Liver (tissue), 10 donors: ENCODE measurements around the gene TRIM4. TPM values are rescaled to one million over a fixed set of nuclear protein-coding genes. Genes with fewer than 3 reads are reported as not detected.

Source experiments
- DNase-seq: peaks from one replicate; pipeline ENCODE4 v3.0.0-alpha.2; 2017; ENCODE audit warnings: low spot score
- H3K27ac ChIP-seq, 2 donors: one replicate each; pipeline ENCODE4 v1.7.0; 2013; ENCODE audit warnings: inconsistent platforms in 2 of 2, low read length in 2 of 2, control low read depth in 1 of 2, low read depth in 1 of 2, mild to moderate bottlenecking in 1 of 2
- H3K27me3 ChIP-seq, 4 donors: one replicate each; pipeline versions ENCODE4 v1.6.1 to v1.7.0; 2013; ENCODE audit warnings: low read length in 3 of 4, inconsistent platforms in 1 of 4, mild to moderate bottlenecking in 1 of 4, moderate library complexity in 1 of 4; ENCODE audit not compliant: control insufficient read depth in 4 of 4, insufficient read depth in 4 of 4
- H3K36me3 ChIP-seq, 4 donors: one replicate each; pipeline versions ENCODE4 v1.6.1 to v1.7.0; 2013; ENCODE audit warnings: low read length in 3 of 4, mild to moderate bottlenecking in 3 of 4, low read depth in 1 of 4, moderate library complexity in 1 of 4; ENCODE audit not compliant: control insufficient read depth in 4 of 4, insufficient read depth in 3 of 4
- H3K4me1 ChIP-seq, 4 donors: one replicate each; pipeline versions ENCODE4 v1.6.1 to v1.7.0; 2013; ENCODE audit warnings: low read length in 3 of 4, mild to moderate bottlenecking in 3 of 4, moderate library complexity in 1 of 4; ENCODE audit not compliant: control insufficient read depth in 4 of 4, insufficient read depth in 4 of 4
- H3K4me3 ChIP-seq, 3 donors: one replicate each; pipeline versions ENCODE4 v1.6.1 to v1.7.0; 2013; ENCODE audit warnings: low read length in 3 of 3, control low read depth in 1 of 3, low read depth in 1 of 3, mild to moderate bottlenecking in 1 of 3
- H3K9ac ChIP-seq, 2 donors: one replicate each; pipeline ENCODE4 v1.7.0; 2013; ENCODE audit warnings: low read length in 2 of 2, mild to moderate bottlenecking in 2 of 2, moderate library complexity in 2 of 2, control low read depth in 1 of 2, low read depth in 1 of 2
- H3K9me3 ChIP-seq, 4 donors: one replicate each; pipeline versions ENCODE4 v1.6.1 to v1.7.0; 2013; ENCODE audit warnings: low read length in 3 of 4; ENCODE audit not compliant: control insufficient read depth in 4 of 4
- ATF3 ChIP-seq: IDR thresholded peaks from 2 replicates; pipeline ENCODE4 v1.6.1; 2016; ENCODE audit warnings: antibody characterized with exemption
- CTCF ChIP-seq: fragments of 150-350 bp; IDR thresholded peaks from 2 replicates; pipeline ENCODE4 v1.5.1; 2017; ENCODE audit warnings: improper control_type of control experiment, low read depth, low read length; ENCODE audit not compliant: missing input control
- EGR1 ChIP-seq, 2 donors: IDR thresholded peaks; 2 replicates each; pipeline ENCODE4 v1.6.1; 2016 to 2018; ENCODE audit warnings: antibody characterized with exemption in 2 of 2, low read depth in 2 of 2
- FOXA1 ChIP-seq: IDR thresholded peaks from 2 replicates; pipeline ENCODE4 v1.6.1; 2016; ENCODE audit warnings: antibody characterized with exemption
- FOXA2 ChIP-seq: IDR thresholded peaks from 2 replicates; pipeline ENCODE4 v1.6.1; 2016; ENCODE audit warnings: antibody characterized with exemption
- GABPA ChIP-seq, 2 donors: IDR thresholded peaks in 1 of 2; conservative IDR thresholded peaks in 1 of 2; 2 replicates each; pipeline ENCODE4 v1.6.1; 2016; ENCODE audit warnings: antibody characterized with exemption in 2 of 2, mild to moderate bottlenecking in 1 of 2, moderate library complexity in 1 of 2
- HNF4A ChIP-seq, 2 donors: conservative IDR thresholded peaks; 2 replicates each; pipeline ENCODE4 v1.6.1; 2016; ENCODE audit warnings: antibody characterized with exemption in 2 of 2, mild to moderate bottlenecking in 2 of 2
- HNF4G ChIP-seq: IDR thresholded peaks from 2 replicates; pipeline ENCODE4 v1.6.1; 2016; ENCODE audit warnings: antibody characterized with exemption
- JUND ChIP-seq, 2 donors: IDR thresholded peaks; 2 replicates each; pipeline ENCODE4 v1.6.1; 2016; ENCODE audit warnings: antibody characterized with exemption in 2 of 2
- NR2F2 ChIP-seq: IDR thresholded peaks from 2 replicates; pipeline ENCODE4 v1.6.1; 2016; ENCODE audit warnings: antibody characterized with exemption
- RAD21 ChIP-seq, 2 donors: IDR thresholded peaks; 2 replicates each; pipeline ENCODE4 v1.6.1; 2016; ENCODE audit warnings: antibody characterized with exemption in 2 of 2, mild to moderate bottlenecking in 2 of 2
- RXRA ChIP-seq, 2 donors: IDR thresholded peaks; 2 replicates each; pipeline ENCODE4 v1.6.1; 2017 to 2018; ENCODE audit warnings: antibody characterized with exemption in 2 of 2, mild to moderate bottlenecking in 1 of 2
- SP1 ChIP-seq: IDR thresholded peaks from 2 replicates; pipeline ENCODE4 v1.6.1; 2018; ENCODE audit warnings: antibody characterized with exemption, mild to moderate bottlenecking
- TAF1 ChIP-seq: conservative IDR thresholded peaks from 2 replicates; pipeline ENCODE4 v1.6.1; 2016; ENCODE audit warnings: antibody characterized with exemption, mild to moderate bottlenecking
- YY1 ChIP-seq: IDR thresholded peaks from 2 replicates; pipeline ENCODE4 v1.6.1; 2016; ENCODE audit warnings: antibody characterized with exemption, mild to moderate bottlenecking
- WGBS: extraction: QIAGEN DNeasy Blood & Tissue Kit; methylation state at CpG from one replicate; pipeline ENCODE4 v1.1.7; 2013; 5-methylcytosine and 5-hydroxymethylcytosine counted together
- polyA plus RNA-seq, 2 donors: library from polyadenylated mRNA; stranded (reverse) in 1 of 2; unstranded in 1 of 2; fragments of 200-250 nt in 1 of 2; fragments of >200 nt in 1 of 2; fragmentation: Nextera tagmentation in 1 of 2; extraction: Ambion mirVana in 1 of 2; gene quantifications; one replicate each; pipeline versions ENCODE4 v1.2.1 to v1.2.3, GENCODE V29; 2013 to 2015
- small RNA-seq: library from RNA; depleted of rRNA; stranded (forward); fragments of <200 nt; gene quantifications from one replicate; pipeline ENCODE3, GENCODE V24; 2014
- total RNA-seq, 2 donors: library from RNA; depleted of rRNA; stranded (reverse); fragments of >200 nt; gene quantifications; one replicate each; pipeline ENCODE4 v1.2.3, GENCODE V29; 2014
- TF ChIP-seq, protein P1 (sequence below): IDR thresholded peaks from 2 replicates; pipeline ENCODE4 v1.6.1; 2016; ENCODE audit warnings: antibody characterized with exemption
- TF ChIP-seq, protein P2 (sequence below): IDR thresholded peaks from 2 replicates; pipeline ENCODE4 v1.6.1; 2016; ENCODE audit warnings: antibody characterized with exemption
- TF ChIP-seq, protein P3 (sequence below): IDR thresholded peaks from 2 replicates; pipeline ENCODE4 v1.6.1; 2016; ENCODE audit warnings: antibody characterized with exemption, mild to moderate bottlenecking
- donor health status: healthy.
- donor health status: healthy.
- donor health status: healthy.
- donor health status: healthy.
- donor health status: healthy.

Gene TRIM4
- total and polyA plus RNA-seq, 4 donors = 11.9 to 23.0 (median 14.6) TPM

GRCh38 chr7:99842926-99843325 is 76.4 kb downstream of the TRIM4 start:
- no peak overlapping the region for H3K4me3 ChIP-seq
- no peaks in the 10 kb centered on the region for H3K9me3 ChIP-seq
- no peak overlapping the region for H3K9ac ChIP-seq
- WGBS = 94% methylated on average over 2 of the region's 2 CpGs
- peaks cover 0 to 39% (median 15%) of the 10 kb centered on the region in 4 donors for H3K36me3 ChIP-seq
- no peak for DNase-seq
- H3K4me1 ChIP-seq = no peaks in the 10 kb centered on the region
- H3K27ac ChIP-seq = no peak overlapping the region
- H3K27me3 ChIP-seq = no peaks in the 10 kb centered on the region
- TF ChIP-seq GABPA (IDR thresholded peaks at IDR 0.05 in 1 of 2, conservative IDR thresholded peaks at IDR 0.05 in 1 of 2) (no peak), HNF4A (conservative IDR thresholded peaks at IDR 0.05) (no peak), ATF3 (no peak), YY1 (no peak), CTCF (no peak), RAD21 (IDR thresholded peaks at IDR 0.05) (no peak), FOXA2 (no peak), NR2F2 (no peak), EGR1 (IDR thresholded peaks at IDR 0.05; ENCODE audit: low read depth in 2 of 2) (no peak), TAF1 (no peak), FOXA1 (no peak), JUND (IDR thresholded peaks at IDR 0.05) (no peak), SP1 (no peak), RXRA (IDR thresholded peaks at IDR 0.05) (no peak), HNF4G (no peak)
- TF ChIP-seq, protein P1, sequence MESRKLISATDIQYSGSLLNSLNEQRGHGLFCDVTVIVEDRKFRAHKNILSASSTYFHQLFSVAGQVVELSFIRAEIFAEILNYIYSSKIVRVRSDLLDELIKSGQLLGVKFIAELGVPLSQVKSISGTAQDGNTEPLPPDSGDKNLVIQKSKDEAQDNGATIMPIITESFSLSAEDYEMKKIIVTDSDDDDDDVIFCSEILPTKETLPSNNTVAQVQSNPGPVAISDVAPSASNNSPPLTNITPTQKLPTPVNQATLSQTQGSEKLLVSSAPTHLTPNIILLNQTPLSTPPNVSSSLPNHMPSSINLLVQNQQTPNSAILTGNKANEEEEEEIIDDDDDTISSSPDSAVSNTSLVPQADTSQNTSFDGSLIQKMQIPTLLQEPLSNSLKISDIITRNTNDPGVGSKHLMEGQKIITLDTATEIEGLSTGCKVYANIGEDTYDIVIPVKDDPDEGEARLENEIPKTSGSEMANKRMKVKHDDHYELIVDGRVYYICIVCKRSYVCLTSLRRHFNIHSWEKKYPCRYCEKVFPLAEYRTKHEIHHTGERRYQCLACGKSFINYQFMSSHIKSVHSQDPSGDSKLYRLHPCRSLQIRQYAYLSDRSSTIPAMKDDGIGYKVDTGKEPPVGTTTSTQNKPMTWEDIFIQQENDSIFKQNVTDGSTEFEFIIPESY = no peak
- TF ChIP-seq, protein P2, sequence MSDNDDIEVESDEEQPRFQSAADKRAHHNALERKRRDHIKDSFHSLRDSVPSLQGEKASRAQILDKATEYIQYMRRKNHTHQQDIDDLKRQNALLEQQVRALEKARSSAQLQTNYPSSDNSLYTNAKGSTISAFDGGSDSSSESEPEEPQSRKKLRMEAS = no peak
- TF ChIP-seq, protein P3, sequence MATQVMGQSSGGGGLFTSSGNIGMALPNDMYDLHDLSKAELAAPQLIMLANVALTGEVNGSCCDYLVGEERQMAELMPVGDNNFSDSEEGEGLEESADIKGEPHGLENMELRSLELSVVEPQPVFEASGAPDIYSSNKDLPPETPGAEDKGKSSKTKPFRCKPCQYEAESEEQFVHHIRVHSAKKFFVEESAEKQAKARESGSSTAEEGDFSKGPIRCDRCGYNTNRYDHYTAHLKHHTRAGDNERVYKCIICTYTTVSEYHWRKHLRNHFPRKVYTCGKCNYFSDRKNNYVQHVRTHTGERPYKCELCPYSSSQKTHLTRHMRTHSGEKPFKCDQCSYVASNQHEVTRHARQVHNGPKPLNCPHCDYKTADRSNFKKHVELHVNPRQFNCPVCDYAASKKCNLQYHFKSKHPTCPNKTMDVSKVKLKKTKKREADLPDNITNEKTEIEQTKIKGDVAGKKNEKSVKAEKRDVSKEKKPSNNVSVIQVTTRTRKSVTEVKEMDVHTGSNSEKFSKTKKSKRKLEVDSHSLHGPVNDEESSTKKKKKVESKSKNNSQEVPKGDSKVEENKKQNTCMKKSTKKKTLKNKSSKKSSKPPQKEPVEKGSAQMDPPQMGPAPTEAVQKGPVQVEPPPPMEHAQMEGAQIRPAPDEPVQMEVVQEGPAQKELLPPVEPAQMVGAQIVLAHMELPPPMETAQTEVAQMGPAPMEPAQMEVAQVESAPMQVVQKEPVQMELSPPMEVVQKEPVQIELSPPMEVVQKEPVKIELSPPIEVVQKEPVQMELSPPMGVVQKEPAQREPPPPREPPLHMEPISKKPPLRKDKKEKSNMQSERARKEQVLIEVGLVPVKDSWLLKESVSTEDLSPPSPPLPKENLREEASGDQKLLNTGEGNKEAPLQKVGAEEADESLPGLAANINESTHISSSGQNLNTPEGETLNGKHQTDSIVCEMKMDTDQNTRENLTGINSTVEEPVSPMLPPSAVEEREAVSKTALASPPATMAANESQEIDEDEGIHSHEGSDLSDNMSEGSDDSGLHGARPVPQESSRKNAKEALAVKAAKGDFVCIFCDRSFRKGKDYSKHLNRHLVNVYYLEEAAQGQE = no peak

Small RNA genes lying within 50 kb of the gene (small RNA-seq; reads per million reads assigned to genes)
- gene AC011904.1 (not detected), gene CYP3A52P (not detected), gene RF00019 (not detected), gene RF00561 (not detected)

Other genes with a start within 250 kb of the TRIM4 start
- gene CYP3A5, start 239.5 kb downstream of the TRIM4 start, total RNA-seq = 1,000 to 10,000 TPM in 1 of 2 donors, 10 to 100 TPM in 1; 21.9 to 1,413 TPM
- 1,000 to 10,000 TPM in 1 of 2 donors, 100 to 1,000 TPM in 1; 117 to 1,316 TPM for gene CYP3A5, start 239.5 kb downstream of the TRIM4 start, polyA plus RNA-seq
- 1,000 to 10,000 TPM in 1 of 2 donors, 10 to 100 TPM in 1; 81.2 to 2,448 TPM for gene CYP3A7, start 184.3 kb downstream of the TRIM4 start, total RNA-seq
- gene CYP3A7, start 184.3 kb downstream of the TRIM4 start, polyA plus RNA-seq = 10 to 100 TPM; 36.1 to 85.6 TPM
- gene CYP3A4, start 135.3 kb downstream of the TRIM4 start, total RNA-seq = 100 to 1,000 TPM in 1 of 2 donors, under 1 TPM in 1; 0.51 to 138 TPM
- 1,000 to 10,000 TPM in 1 of 2 donors, 100 to 1,000 TPM in 1; 440 to 1,082 TPM for gene CYP3A4, start 135.3 kb downstream of the TRIM4 start, polyA plus RNA-seq
- 10 to 100 TPM in 1 of 2 donors, under 1 TPM in 1; 0.61 to 75.3 TPM for gene CYP3A43, start 91.5 kb downstream of the TRIM4 start, total RNA-seq
- gene CYP3A43, start 91.5 kb downstream of the TRIM4 start, polyA plus RNA-seq = 10 to 100 TPM in 1 of 2 donors, 1 to 10 TPM in 1; 4.6 to 35.1 TPM
- gene OR2AE1, start 42.5 kb downstream of the TRIM4 start, total RNA-seq = under 1 TPM in 1 of 2 donors, not detected in 1; 0.25 TPM
- not detected for gene OR2AE1, start 42.5 kb downstream of the TRIM4 start, polyA plus RNA-seq
- gene GJC3, start 10.1 kb upstream of the TRIM4 start, total RNA-seq = under 1 TPM; 0.08 to 0.09 TPM
- gene GJC3, start 10.1 kb upstream of the TRIM4 start, polyA plus RNA-seq = 1 to 10 TPM in 1 of 2 donors, under 1 TPM in 1; 0.20 to 1.3 TPM
- gene AZGP1, start 56.5 kb upstream of the TRIM4 start, total RNA-seq = 100 to 1,000 TPM in 1 of 2 donors, 10 to 100 TPM in 1; 99.5 to 952 TPM
- gene AZGP1, start 56.5 kb upstream of the TRIM4 start, polyA plus RNA-seq = 1,000 to 10,000 TPM; 1,348 to 2,721 TPM
- 100 to 1,000 TPM in 1 of 2 donors, 10 to 100 TPM in 1; 20.5 to 117 TPM for gene ZKSCAN1, start 96.1 kb upstream of the TRIM4 start, total RNA-seq
- gene ZKSCAN1, start 96.1 kb upstream of the TRIM4 start, polyA plus RNA-seq = 10 to 100 TPM; 11.8 to 39.7 TPM
- 1 to 10 TPM; 8.5 to 8.6 TPM for gene ZSCAN21, start 130.2 kb upstream of the TRIM4 start, total RNA-seq
- 1 to 10 TPM; 4.6 to 5.3 TPM for gene ZSCAN21, start 130.2 kb upstream of the TRIM4 start, polyA plus RNA-seq
- 10 to 100 TPM; 14.0 to 18.2 TPM for gene ZNF3, start 162.2 kb upstream of the TRIM4 start, total RNA-seq
- 10 to 100 TPM; 10.2 to 10.4 TPM for gene ZNF3, start 162.2 kb upstream of the TRIM4 start, polyA plus RNA-seq
- 10 to 100 TPM; 28.7 to 30.8 TPM for gene COPS6, start 169.4 kb upstream of the TRIM4 start, total RNA-seq
- gene COPS6, start 169.4 kb upstream of the TRIM4 start, polyA plus RNA-seq = 10 to 100 TPM; 62.7 to 63.2 TPM
- 100 to 1,000 TPM in 1 of 2 donors, 10 to 100 TPM in 1; 20.6 to 143 TPM for gene MCM7, start 181.9 kb upstream of the TRIM4 start, total RNA-seq
- 10 to 100 TPM; 12.6 to 14.6 TPM for gene MCM7, start 181.9 kb upstream of the TRIM4 start, polyA plus RNA-seq
- 1 to 10 TPM; 4.6 to 5.5 TPM for gene AP4M1, start 182.1 kb upstream of the TRIM4 start, total RNA-seq
- 1 to 10 TPM; 3.3 to 4.9 TPM for gene AP4M1, start 182.1 kb upstream of the TRIM4 start, polyA plus RNA-seq
- gene TAF6, start 199.8 kb upstream of the TRIM4 start, total RNA-seq = 10 to 100 TPM; 16.1 to 17.9 TPM
- 10 to 100 TPM in 1 of 2 donors, 1 to 10 TPM in 1; 8.9 to 16.3 TPM for gene TAF6, start 199.8 kb upstream of the TRIM4 start, polyA plus RNA-seq
- gene CNPY4, start 200.1 kb upstream of the TRIM4 start, total RNA-seq = 10 to 100 TPM in 1 of 2 donors, 1 to 10 TPM in 1; 3.7 to 11.9 TPM
- gene CNPY4, start 200.1 kb upstream of the TRIM4 start, polyA plus RNA-seq = 1 to 10 TPM; 1.9 to 3.8 TPM
- 1 to 10 TPM; 1.4 TPM for gene MBLAC1, start 207.4 kb upstream of the TRIM4 start, total RNA-seq
- 1 to 10 TPM; 1.0 to 1.3 TPM for gene MBLAC1, start 207.4 kb upstream of the TRIM4 start, polyA plus RNA-seq
- gene LAMTOR4, start 229.4 kb upstream of the TRIM4 start, total RNA-seq = 10 to 100 TPM; 28.4 to 39.8 TPM
- 100 to 1,000 TPM in 1 of 2 donors, 10 to 100 TPM in 1; 75.5 to 112 TPM for gene LAMTOR4, start 229.4 kb upstream of the TRIM4 start, polyA plus RNA-seq
- 1 to 10 TPM; 3.5 to 6.9 TPM for gene TRAPPC14, start 239.2 kb upstream of the TRIM4 start, total RNA-seq
- 1 to 10 TPM; 2.8 to 9.7 TPM for gene TRAPPC14, start 239.2 kb upstream of the TRIM4 start, polyA plus RNA-seq
- gene GAL3ST4, start 249.1 kb upstream of the TRIM4 start, total RNA-seq = under 1 TPM; 0.17 to 0.28 TPM
- gene GAL3ST4, start 249.1 kb upstream of the TRIM4 start, polyA plus RNA-seq = under 1 TPM; 0.18 to 0.57 TPM